OCI-LY1 (cell line): ENCODE measurements around the gene SECTM1.

Experiments used
- EZH2 ChIP-seq: fragments of 200-600 bp; sonication (generic), shearing (Covaris generic); IDR thresholded peaks from 2 replicates; pipeline ENCODE4 v1.8.0; 2017; ENCODE audit warnings: borderline replicate concordance, mixed run types, mild to moderate bottlenecking, antibody characterized with exemption, low read length, moderate library complexity, mixed read lengths
- TF ChIP-seq, protein P1 (sequence below): fragments of 200-600 bp; sonication (generic), shearing (Covaris generic); IDR thresholded peaks from 2 replicates; pipeline ENCODE4 v1.5.1; 2017; ENCODE audit warnings: mild to moderate bottlenecking, antibody characterized with exemption, low read length, moderate library complexity, mixed read lengths

DNA sequence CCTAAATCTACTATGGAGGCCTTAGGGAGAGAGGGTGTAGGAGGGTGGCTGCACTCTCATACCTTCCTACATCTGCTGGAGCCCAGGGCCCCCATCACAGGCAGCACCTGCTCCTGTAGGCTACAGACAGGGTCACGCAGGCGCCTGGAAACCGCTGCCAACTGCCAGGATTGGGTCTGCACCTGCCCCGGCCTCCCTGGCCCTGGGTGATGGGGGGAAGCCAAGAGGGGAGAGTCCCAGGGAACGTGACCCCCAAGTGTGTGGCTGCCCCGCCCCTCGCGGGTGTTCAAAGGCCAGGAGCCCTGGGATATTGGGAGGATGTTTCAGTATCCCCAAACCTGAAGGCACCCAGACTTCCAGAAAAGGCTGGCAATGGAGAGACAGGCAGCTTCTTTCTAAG is 19.9 kb upstream of the SECTM1 start:
- TF ChIP-seq, protein P1, sequence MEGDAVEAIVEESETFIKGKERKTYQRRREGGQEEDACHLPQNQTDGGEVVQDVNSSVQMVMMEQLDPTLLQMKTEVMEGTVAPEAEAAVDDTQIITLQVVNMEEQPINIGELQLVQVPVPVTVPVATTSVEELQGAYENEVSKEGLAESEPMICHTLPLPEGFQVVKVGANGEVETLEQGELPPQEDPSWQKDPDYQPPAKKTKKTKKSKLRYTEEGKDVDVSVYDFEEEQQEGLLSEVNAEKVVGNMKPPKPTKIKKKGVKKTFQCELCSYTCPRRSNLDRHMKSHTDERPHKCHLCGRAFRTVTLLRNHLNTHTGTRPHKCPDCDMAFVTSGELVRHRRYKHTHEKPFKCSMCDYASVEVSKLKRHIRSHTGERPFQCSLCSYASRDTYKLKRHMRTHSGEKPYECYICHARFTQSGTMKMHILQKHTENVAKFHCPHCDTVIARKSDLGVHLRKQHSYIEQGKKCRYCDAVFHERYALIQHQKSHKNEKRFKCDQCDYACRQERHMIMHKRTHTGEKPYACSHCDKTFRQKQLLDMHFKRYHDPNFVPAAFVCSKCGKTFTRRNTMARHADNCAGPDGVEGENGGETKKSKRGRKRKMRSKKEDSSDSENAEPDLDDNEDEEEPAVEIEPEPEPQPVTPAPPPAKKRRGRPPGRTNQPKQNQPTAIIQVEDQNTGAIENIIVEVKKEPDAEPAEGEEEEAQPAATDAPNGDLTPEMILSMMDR, result no peak
- TF ChIP-seq EZH2, result no peak
